ENCODE data around the gene WNT1. TPM values are rescaled to one million over a fixed set of nuclear protein-coding genes. Genes with fewer than 3 reads are reported as not detected.

WNT1 gene
- total and polyA plus RNA-seq, 8 donors = not detected

- Histone ChIP-seq H3K36me3 (no peaks in the 10 kb centered on the region), H3K9me3 (no peaks in the 10 kb centered on the region), H3K27ac (no peak overlapping the region), H3K27me3 (peaks cover 26 to 96% (median 71%) of the 10 kb centered on the region in 3 donors), H3K4me1 (peaks cover 25 to 44% (median 35%) of the 10 kb centered on the region in 4 donors), H3K4me3 (no peak overlapping the region)
- 9 to 16% (median 16%) methylated on average over 10 to 23 of the region's 23 CpGs for WGBS, 5 donors
- TF ChIP-seq CTCF (IDR thresholded peaks at IDR 0.05) (no peak), POLR2A (IDR thresholded peaks at IDR 0.05) (no peak), POLR2AphosphoS5 (IDR thresholded peaks at IDR 0.05) (no peak), EP300 (IDR thresholded peaks at IDR 0.05) (no peak)
- DNase-seq = no peak
- intact Hi-C loops (cut with DNase I; ENCODE audit: low total_unique reads) = no loop called here
Observed at GRCh38 chr12:48972213-48972951, 5.7 kb upstream of the WNT1 start.

- Histone ChIP-seq H3K36me3 (no peaks in the 10 kb centered on the region), H3K9me3 (no peaks in the 10 kb centered on the region), H3K27ac (no peak overlapping the region), H3K27me3 (peaks cover 26 to 100% (median 77%) of the 10 kb centered on the region in 3 donors), H3K4me3 (no peak overlapping the region), H3K4me1 (peaks cover 28 to 50% (median 40%) of the 10 kb centered on the region in 4 donors)
- DNase-seq = no peak
- intact Hi-C loops (cut with DNase I; ENCODE audit: low total_unique reads) = no loop called here
- TF ChIP-seq POLR2AphosphoS5 (IDR thresholded peaks at IDR 0.05) (no peak), POLR2A (IDR thresholded peaks at IDR 0.05) (no peak), CTCF (IDR thresholded peaks at IDR 0.05) (no peak), EP300 (IDR thresholded peaks at IDR 0.05) (no peak)
- WGBS, 5 donors = 10 to 30% (median 25%) methylated on average over 3 of the region's 3 CpGs
Observed at GRCh38 chr12:48972952-48973483, 5.1 kb upstream of the WNT1 start.

- peaks cover 34 to 55% (median 45%) of the 10 kb centered on the region in 4 donors for H3K4me1 ChIP-seq
- no peaks in the 10 kb centered on the region for H3K9me3 ChIP-seq
- intact Hi-C loops (cut with DNase I; ENCODE audit: low total_unique reads) = no loop called here
- no peak overlapping the region for H3K4me3 ChIP-seq
- H3K27me3 ChIP-seq = peaks cover 27 to 100% (median 82%) of the 10 kb centered on the region in 3 donors
- H3K36me3 ChIP-seq = no peaks in the 10 kb centered on the region
- no peak overlapping the region for H3K27ac ChIP-seq
- peak in 1 of 2 donors; percentile 46 for DNase-seq
- no peak for TF ChIP-seq CTCF (IDR thresholded peaks at IDR 0.05)
- TF ChIP-seq POLR2A (IDR thresholded peaks at IDR 0.05) = no peak
- TF ChIP-seq POLR2AphosphoS5 (IDR thresholded peaks at IDR 0.05) = no peak
- TF ChIP-seq EP300 (IDR thresholded peaks at IDR 0.05) = no peak
- WGBS, 5 donors = 9 to 18% (median 13%) methylated on average over 8 to 12 of the region's 12 CpGs
Observed at GRCh38 chr12:48973531-48973930, 4.6 kb upstream of the WNT1 start.

- Histone ChIP-seq H3K9me3 (no peaks in the 10 kb centered on the region), H3K4me1 (peaks cover 39 to 61% (median 50%) of the 10 kb centered on the region in 4 donors), H3K27me3 (peaks cover 33 to 100% (median 88%) of the 10 kb centered on the region in 3 donors), H3K36me3 (no peaks in the 10 kb centered on the region), H3K4me3 (no peak overlapping the region), H3K27ac (no peak overlapping the region)
- intact Hi-C loops (cut with DNase I; ENCODE audit: low total_unique reads) = no loop called here
- DNase-seq = peak; percentile 60 to 80
- no peak for TF ChIP-seq POLR2A (IDR thresholded peaks at IDR 0.05)
- no peak for TF ChIP-seq EP300 (IDR thresholded peaks at IDR 0.05)
- no peak for TF ChIP-seq POLR2AphosphoS5 (IDR thresholded peaks at IDR 0.05)
- peak in 4 of 7 experiments; percentile 46 to 61 (median 48) for TF ChIP-seq CTCF (IDR thresholded peaks at IDR 0.05)
- WGBS, 5 donors = 12 to 29% (median 17%) methylated on average over 9 to 19 of the region's 19 CpGs
Observed at GRCh38 chr12:48973941-48974673, 4.0 kb upstream of the WNT1 start.
